Ishikawa (cell line): Measurements from ENCODE around the gene FAM180A.

Source experiments
- CEBPB ChIP-seq: IDR thresholded peaks from 2 replicates; pipeline ENCODE4 v1.6.1; 2012
- CREB1 ChIP-seq: IDR thresholded peaks from 2 replicates; pipeline ENCODE4 v1.6.1; 2012; ENCODE audit warnings: low read depth
- EGR1 ChIP-seq: IDR thresholded peaks from 2 replicates; pipeline ENCODE4 v1.6.1; 2012
- EP300 ChIP-seq: IDR thresholded peaks from 2 replicates; pipeline ENCODE4 v1.6.1; 2012; ENCODE audit warnings: borderline replicate concordance
- FOXM1 ChIP-seq: IDR thresholded peaks from 2 replicates; pipeline ENCODE4 v1.6.1; 2012; ENCODE audit warnings: low read depth, borderline replicate concordance
- MAX ChIP-seq: IDR thresholded peaks from 2 replicates; pipeline ENCODE4 v1.6.1; 2012
- NFIC ChIP-seq: IDR thresholded peaks from 2 replicates; pipeline ENCODE4 v1.6.1; 2012
- RAD21 ChIP-seq: IDR thresholded peaks from 2 replicates; pipeline ENCODE4 v1.6.1; 2012; ENCODE audit warnings: low read depth
- TAF1 ChIP-seq: IDR thresholded peaks from 2 replicates; pipeline ENCODE4 v1.6.1; 2012; ENCODE audit warnings: low read depth, mild to moderate bottlenecking
- TCF12 ChIP-seq: IDR thresholded peaks from 2 replicates; pipeline ENCODE4 v1.6.1; 2012; ENCODE audit warnings: low read depth
- TEAD4 ChIP-seq: IDR thresholded peaks from 2 replicates; pipeline ENCODE4 v1.6.1; 2012
- USF1 ChIP-seq: IDR thresholded peaks from 2 replicates; pipeline ENCODE4 v1.6.1; 2012
- YY1 ChIP-seq: IDR thresholded peaks from 2 replicates; pipeline ENCODE4 v1.6.1; 2012; ENCODE audit warnings: low read depth
- ZBTB7A ChIP-seq: IDR thresholded peaks from 2 replicates; pipeline ENCODE4 v1.6.1; 2012; ENCODE audit warnings: low read depth
- TF ChIP-seq, protein P1 (sequence below): IDR thresholded peaks from 2 replicates; pipeline ENCODE4 v1.6.1; 2012; ENCODE audit warnings: low read depth, mild to moderate bottlenecking

Gene FAM180A

DNA sequence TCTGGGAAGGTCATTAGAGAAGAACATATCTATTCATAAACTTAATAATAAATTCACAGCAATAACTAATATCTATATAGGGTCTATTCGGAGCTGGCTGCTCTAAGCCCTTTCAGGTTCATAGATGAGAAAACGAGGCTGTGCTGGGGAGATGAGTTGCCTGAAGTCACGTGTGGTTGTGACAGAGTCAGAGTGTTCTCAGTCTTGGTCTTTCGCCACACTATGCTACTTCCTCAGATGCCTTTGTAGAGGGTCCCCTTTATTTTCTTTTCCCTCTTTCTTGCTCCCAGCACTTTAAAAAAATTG lies 43.7 kb upstream of the FAM180A start:
- TF ChIP-seq TCF12, result no peak
- TF ChIP-seq CEBPB, result no peak
- no peak for TF ChIP-seq EP300

DNA sequence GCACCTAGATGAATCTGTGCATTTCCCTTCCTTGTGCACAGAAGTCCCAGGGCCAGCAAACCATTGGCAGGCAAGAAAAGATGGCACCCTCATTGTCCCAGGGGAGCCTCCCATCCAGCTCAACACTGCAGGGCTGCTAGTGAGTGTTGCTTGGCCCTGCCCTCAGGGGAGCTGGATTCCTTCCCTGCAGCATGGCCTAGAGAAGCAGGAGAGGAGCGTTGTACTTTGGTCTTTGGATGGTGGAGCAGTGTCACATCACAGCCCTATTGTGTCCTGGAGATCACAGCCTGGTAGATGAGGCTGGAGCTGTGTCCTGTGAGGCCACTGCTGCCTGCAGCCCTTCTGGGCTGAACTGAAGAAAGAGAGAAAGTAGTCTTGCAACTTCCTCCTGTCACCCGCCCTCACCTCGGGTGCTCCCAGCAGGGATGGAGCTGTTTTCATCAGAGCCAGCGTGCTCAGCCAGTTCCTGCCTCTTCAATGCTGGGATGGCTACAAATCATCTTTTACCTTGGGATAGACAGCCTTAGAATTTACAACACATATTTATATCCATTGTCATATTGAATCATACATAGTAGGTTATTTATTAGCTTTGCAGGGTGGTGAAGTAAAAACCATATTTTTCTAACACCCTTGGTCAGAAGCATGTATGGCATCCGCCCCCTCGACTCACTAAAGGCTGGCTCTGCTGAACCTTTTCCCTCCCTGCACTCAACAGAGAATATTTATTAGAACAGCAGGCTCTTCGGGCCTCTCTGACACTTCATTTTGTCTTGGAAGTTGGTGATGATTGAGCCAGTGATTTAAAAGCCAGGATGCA lies 43.1 kb upstream of the FAM180A start:
- no peak for TF ChIP-seq TCF12
- no peak for TF ChIP-seq CEBPB
- no peak for TF ChIP-seq TAF1
- no peak for TF ChIP-seq FOXM1
- no peak for TF ChIP-seq EGR1
- TF ChIP-seq MAX, result no peak
- no peak for TF ChIP-seq USF1
- TF ChIP-seq, protein P1, sequence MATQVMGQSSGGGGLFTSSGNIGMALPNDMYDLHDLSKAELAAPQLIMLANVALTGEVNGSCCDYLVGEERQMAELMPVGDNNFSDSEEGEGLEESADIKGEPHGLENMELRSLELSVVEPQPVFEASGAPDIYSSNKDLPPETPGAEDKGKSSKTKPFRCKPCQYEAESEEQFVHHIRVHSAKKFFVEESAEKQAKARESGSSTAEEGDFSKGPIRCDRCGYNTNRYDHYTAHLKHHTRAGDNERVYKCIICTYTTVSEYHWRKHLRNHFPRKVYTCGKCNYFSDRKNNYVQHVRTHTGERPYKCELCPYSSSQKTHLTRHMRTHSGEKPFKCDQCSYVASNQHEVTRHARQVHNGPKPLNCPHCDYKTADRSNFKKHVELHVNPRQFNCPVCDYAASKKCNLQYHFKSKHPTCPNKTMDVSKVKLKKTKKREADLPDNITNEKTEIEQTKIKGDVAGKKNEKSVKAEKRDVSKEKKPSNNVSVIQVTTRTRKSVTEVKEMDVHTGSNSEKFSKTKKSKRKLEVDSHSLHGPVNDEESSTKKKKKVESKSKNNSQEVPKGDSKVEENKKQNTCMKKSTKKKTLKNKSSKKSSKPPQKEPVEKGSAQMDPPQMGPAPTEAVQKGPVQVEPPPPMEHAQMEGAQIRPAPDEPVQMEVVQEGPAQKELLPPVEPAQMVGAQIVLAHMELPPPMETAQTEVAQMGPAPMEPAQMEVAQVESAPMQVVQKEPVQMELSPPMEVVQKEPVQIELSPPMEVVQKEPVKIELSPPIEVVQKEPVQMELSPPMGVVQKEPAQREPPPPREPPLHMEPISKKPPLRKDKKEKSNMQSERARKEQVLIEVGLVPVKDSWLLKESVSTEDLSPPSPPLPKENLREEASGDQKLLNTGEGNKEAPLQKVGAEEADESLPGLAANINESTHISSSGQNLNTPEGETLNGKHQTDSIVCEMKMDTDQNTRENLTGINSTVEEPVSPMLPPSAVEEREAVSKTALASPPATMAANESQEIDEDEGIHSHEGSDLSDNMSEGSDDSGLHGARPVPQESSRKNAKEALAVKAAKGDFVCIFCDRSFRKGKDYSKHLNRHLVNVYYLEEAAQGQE, result no peak
- TF ChIP-seq EP300, result no peak
- no peak for TF ChIP-seq NFIC

- no peak for TF ChIP-seq TAF1
- TF ChIP-seq YY1, result no peak
- no peak for TF ChIP-seq EGR1
- no peak for TF ChIP-seq CEBPB
- TF ChIP-seq TCF12, result no peak
- no peak for TF ChIP-seq ZBTB7A
- TF ChIP-seq RAD21, result no peak
- TF ChIP-seq MAX, result no peak
Observed at GRCh38 chr7:135790371-135790977, 41.9 kb upstream of the FAM180A start.

DNA sequence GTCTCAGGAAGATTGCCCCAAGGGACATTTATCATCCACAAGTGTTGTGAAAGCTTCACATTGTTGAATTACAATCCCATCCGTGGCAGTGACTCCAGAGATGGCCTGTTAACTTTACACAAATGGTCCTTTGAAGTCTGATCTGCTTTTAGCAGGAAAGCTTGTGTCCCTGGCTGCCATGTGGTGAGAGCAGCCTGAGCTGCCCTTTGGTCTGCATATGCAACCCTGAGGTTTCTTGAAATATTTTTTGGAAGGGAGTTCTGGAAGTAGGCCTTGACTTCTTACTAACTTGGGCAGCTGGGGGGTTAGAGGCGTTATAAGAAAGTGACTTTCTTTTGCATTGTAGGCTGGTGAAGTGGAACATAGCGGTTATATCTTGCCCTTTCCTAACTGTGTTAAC lies 41.3 kb upstream of the FAM180A start:
- TF ChIP-seq EGR1 (no peak), CEBPB (no peak)

GRCh38 chr7:135789431-135789830 lies 40.8 kb upstream of the FAM180A start:
- TF ChIP-seq NFIC, result no peak
- TF ChIP-seq CREB1, result no peak

DNA sequence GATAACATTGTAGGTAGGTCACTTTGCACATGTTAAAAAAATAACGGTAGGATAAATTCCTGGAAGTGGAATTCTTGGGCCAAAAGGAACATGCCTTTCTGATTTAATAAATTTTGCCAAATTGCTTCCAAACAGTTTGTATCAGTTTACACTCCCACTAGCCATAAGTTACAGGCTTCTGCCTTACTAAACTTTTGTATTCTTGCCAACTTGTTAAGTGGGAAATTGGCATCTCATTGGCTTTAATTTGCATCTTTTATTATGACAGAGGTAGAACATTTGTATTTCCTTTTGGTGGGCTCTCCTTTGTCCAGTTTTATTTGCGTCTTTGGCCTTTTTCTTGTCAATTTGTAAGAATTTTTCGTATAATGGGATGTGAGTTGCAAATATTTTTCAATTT lies 38.3 kb upstream of the FAM180A start:
- TF ChIP-seq ZBTB7A (no peak), CREB1 (no peak), EP300 (no peak), USF1 (no peak), FOXM1 (no peak), YY1 (no peak), RAD21 (no peak), MAX (no peak), CEBPB (no peak)
- TF ChIP-seq, protein P1, result no peak

GRCh38 chr7:135785065-135785464 lies 36.5 kb upstream of the FAM180A start:
- TF ChIP-seq YY1 (no peak), CEBPB (no peak), TCF12 (no peak), EGR1 (no peak), TEAD4 (no peak), CREB1 (no peak), MAX (no peak), RAD21 (no peak), FOXM1 (no peak), TAF1 (no peak), NFIC (no peak), USF1 (no peak), EP300 (no peak), ZBTB7A (no peak)
- TF ChIP-seq, protein P1, result no peak
